Measurements from ENCODE around the gene XPC. TPM values are rescaled to one million over a fixed set of nuclear protein-coding genes. Genes with fewer than 3 reads are reported as not detected.

The XPC gene
- total and polyA plus RNA-seq, 4 donors: 12.7 to 26.7 (median 14.2) TPM

- no peak for TF ChIP-seq YY1 (IDR thresholded peaks at IDR 0.05)
- TF ChIP-seq RXRA (IDR thresholded peaks at IDR 0.05): no peak
- no peak for TF ChIP-seq SP1 (IDR thresholded peaks at IDR 0.05)
- TF ChIP-seq ZBTB33 (IDR thresholded peaks at IDR 0.05): no peak
- TF ChIP-seq HNF4A (conservative IDR thresholded peaks at IDR 0.05): no peak
- no peak for TF ChIP-seq FOXA1 (IDR thresholded peaks at IDR 0.05)
Observed at GRCh38 chr3:14096742-14097141, 81.7 kb downstream of the XPC start (continued).

Other genes with a start within 250 kb of the XPC start
- gene CHCHD4, start 53.7 kb downstream of the XPC start, total RNA-seq: 1 to 10 TPM; 7.0 to 7.7 TPM
- gene CHCHD4, start 53.7 kb downstream of the XPC start, polyA plus RNA-seq: 10 to 100 TPM; 11.2 to 11.3 TPM
- gene TMEM43, start 53.5 kb downstream of the XPC start, total RNA-seq: 10 to 100 TPM; 13.3 to 15.1 TPM
- 10 to 100 TPM in 1 of 2 donors, 1 to 10 TPM in 1; 7.4 to 13.8 TPM for gene TMEM43, start 53.5 kb downstream of the XPC start, polyA plus RNA-seq
- gene LSM3, start 216 bp upstream of the XPC start, total RNA-seq: 1 to 10 TPM; 3.7 to 4.3 TPM
- 10 to 100 TPM in 1 of 2 donors, 1 to 10 TPM in 1; 5.7 to 17.0 TPM for gene LSM3, start 216 bp upstream of the XPC start, polyA plus RNA-seq
- 1 to 10 TPM; 4.7 to 7.2 TPM for gene SLC6A6, start 224.0 kb upstream of the XPC start, total RNA-seq
- 1 to 10 TPM in 1 of 2 donors, under 1 TPM in 1; 0.92 to 1.1 TPM for gene SLC6A6, start 224.0 kb upstream of the XPC start, polyA plus RNA-seq